Left lung (tissue), 10 donors: Measurements from ENCODE around the gene WWOX. TPM values are rescaled to one million over a fixed set of nuclear protein-coding genes. Genes with fewer than 3 reads are reported as not detected.

Experiments
- ATAC-seq: fragments of 200-7000 bp; cut with Tn5 transposase; one replicate; pipeline ENCODE4 v1.9.1; 2020; ENCODE audit warnings: moderate library complexity
- DNase-seq, 4 donors: peaks; one replicate each; pipeline ENCODE4 v3.0.0-alpha.2; 2013 to 2020
- H3K27ac ChIP-seq, 2 donors: fragments of 200-600 bp; sonication (generic) in 1 of 2; one replicate each; pipeline versions ENCODE4 v1.5.0 to v1.8.0; 2020 to 2021
- H3K27me3 ChIP-seq, 2 donors: fragments of 200-600 bp; sonication (generic) in 1 of 2; one replicate each; pipeline versions ENCODE4 v1.5.0 to v1.8.0; 2020 to 2021
- H3K36me3 ChIP-seq, 2 donors: fragments of 200-600 bp; sonication (generic) in 1 of 2; one replicate each; pipeline versions ENCODE4 v1.5.0 to v1.8.0; 2020 to 2021
- H3K4me1 ChIP-seq, 2 donors: fragments of 200-600 bp; one replicate each; pipeline ENCODE4 v1.8.0; 2021
- H3K4me3 ChIP-seq, 2 donors: fragments of 200-600 bp; sonication (generic) in 1 of 2; one replicate each; pipeline versions ENCODE4 v1.5.0 to v1.8.0; 2020 to 2021; ENCODE audit warnings: mild to moderate bottlenecking in 1 of 2
- H3K9me3 ChIP-seq, 2 donors: fragments of 200-600 bp; sonication (generic) in 1 of 2; one replicate each; pipeline versions ENCODE4 v1.5.0 to v1.8.0; 2020 to 2021
- CTCF ChIP-seq, 2 donors: fragments of 200-600 bp; sonication (generic) in 1 of 2; IDR thresholded peaks; one replicate each; pipeline versions ENCODE4 v1.5.0 to v1.8.0; 2021; ENCODE audit warnings: antibody characterized with exemption in 2 of 2
- intact Hi-C, 2 donors: fragments of 100-400 bp; cut with DNase I; formaldehyde crosslinking; loops; one replicate each; pipeline versions ENCODE4 v1.11.2 to v1.14.2; 2022
- polyA plus RNA-seq, 6 donors: library from polyadenylated mRNA; unstranded; fragments of 120-200 nt; gene quantifications; one replicate each; pipeline ENCODE4 v1.2.1, GENCODE V29; 2013; ENCODE audit not compliant: insufficient read length in 6 of 6
- total RNA-seq, 2 donors: library from RNA; stranded (reverse); fragmentation: NEBNext Ultra II Directional; extraction: Animal tissue kit (Norgen Biotek cat#: 25700); gene quantifications; one replicate each; pipeline ENCODE4 v1.2.1, GENCODE V29; 2021
- donor health status: DM: no; HTN: yes; CAD: no.
- donor health status: DM: no; HTN: no; CAD: no.

Gene WWOX
- total and polyA plus RNA-seq, 8 donors = 17.2 to 40.3 (median 30.8) TPM

GRCh38 chr16:78212674-78213073, 113.2 kb downstream of the WWOX start:
- DNase-seq = no peak
- Histone ChIP-seq H3K27ac (no peak overlapping the region), H3K4me3 (no peak overlapping the region), H3K9me3 (no peaks in the 10 kb centered on the region), H3K27me3 (no peaks in the 10 kb centered on the region), H3K36me3 (no peaks in the 10 kb centered on the region), H3K4me1 (peaks cover 0 to 5% of the 10 kb centered on the region in 2 donors)
- intact Hi-C loops = no loop called here
- ATAC-seq = no peak
- TF ChIP-seq CTCF (IDR thresholded peaks at IDR 0.05) = no peak

DNA sequence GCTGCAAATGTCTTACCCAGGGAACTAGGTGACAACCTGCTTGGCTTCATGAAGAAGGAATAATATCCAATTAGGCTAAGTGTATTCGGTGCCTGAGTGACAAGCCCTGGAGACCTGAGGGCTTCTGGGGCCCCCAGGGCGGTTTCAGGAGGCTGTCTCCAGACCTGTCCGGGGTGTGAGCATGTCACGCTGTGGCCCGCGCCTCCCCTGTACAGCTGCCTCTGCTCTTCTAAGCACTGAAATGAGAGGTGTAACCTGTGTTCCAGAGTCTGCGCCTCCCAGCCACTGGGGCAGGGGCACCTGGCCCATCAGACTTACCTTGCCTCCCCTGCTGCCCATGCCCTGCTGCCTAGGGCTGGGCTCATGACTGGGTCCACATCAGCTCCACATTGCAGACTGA, 114.3 kb downstream of the WWOX start:
- H3K4me1 ChIP-seq = peaks cover 0 to 5% of the 10 kb centered on the region in 2 donors
- no peaks in the 10 kb centered on the region for H3K36me3 ChIP-seq
- no peak for TF ChIP-seq CTCF (IDR thresholded peaks at IDR 0.05)
- DNase-seq (no peak), ATAC-seq (no peak)
- intact Hi-C loops = no loop called here
- no peak overlapping the region for H3K27ac ChIP-seq
- no peaks in the 10 kb centered on the region for H3K9me3 ChIP-seq
- no peak overlapping the region for H3K4me3 ChIP-seq
- H3K27me3 ChIP-seq = no peaks in the 10 kb centered on the region

DNA sequence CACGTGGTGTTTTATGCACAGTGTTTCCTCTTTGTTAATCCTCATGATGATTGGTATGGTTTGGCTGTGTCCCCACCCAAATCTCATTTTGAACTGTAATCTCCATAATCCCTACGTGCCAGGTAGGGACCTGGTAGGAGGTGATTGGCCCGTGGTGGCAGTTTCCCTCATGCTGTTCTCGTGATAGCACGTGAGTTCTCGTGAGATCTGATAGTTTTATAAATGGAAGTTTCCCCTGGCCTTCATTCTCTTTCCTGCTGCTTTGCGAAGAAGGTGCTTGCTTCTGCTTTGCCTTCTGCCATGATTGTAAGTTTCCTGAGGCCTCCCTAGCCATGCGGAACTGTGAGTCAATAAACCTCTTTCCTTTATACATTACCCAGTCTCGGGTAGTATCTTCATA, 115.8 kb downstream of the WWOX start:
- Histone ChIP-seq H3K9me3 (no peaks in the 10 kb centered on the region), H3K4me1 (peaks cover 0 to 4% of the 10 kb centered on the region in 2 donors), H3K27ac (no peak overlapping the region), H3K27me3 (no peaks in the 10 kb centered on the region), H3K36me3 (no peaks in the 10 kb centered on the region), H3K4me3 (no peak overlapping the region)
- ATAC-seq (no peak), DNase-seq (no peak)
- intact Hi-C loops = no loop called here
- no peak for TF ChIP-seq CTCF (IDR thresholded peaks at IDR 0.05)

GRCh38 chr16:78216166-78216745, 116.8 kb downstream of the WWOX start:
- H3K27ac ChIP-seq = no peak overlapping the region
- intact Hi-C loops = no loop called here
- ATAC-seq (no peak), DNase-seq (no peak)
- no peak overlapping the region for H3K4me3 ChIP-seq
- TF ChIP-seq CTCF (IDR thresholded peaks at IDR 0.05) = no peak
- no peaks in the 10 kb centered on the region for H3K27me3 ChIP-seq
- no peaks in the 10 kb centered on the region for H3K4me1 ChIP-seq
- no peaks in the 10 kb centered on the region for H3K36me3 ChIP-seq
- no peaks in the 10 kb centered on the region for H3K9me3 ChIP-seq

DNA sequence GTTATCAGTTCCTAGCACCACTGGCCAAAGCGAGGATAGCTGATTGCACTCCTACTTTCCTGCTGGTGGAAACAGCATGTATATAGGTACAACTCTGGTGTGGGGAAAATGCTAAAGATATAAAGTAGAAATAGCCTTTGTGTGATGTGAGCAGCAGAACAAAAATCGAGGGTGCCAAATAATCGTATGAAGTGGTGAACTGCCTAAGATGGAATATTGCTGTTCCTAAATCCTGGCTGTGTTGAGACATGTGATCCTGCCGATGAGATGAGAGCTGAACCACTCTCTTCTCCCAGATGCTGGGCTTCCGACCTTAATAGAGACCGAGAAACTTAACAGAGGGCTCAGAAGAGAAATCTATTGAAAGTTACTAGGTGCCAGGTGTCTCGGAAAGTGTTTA, 117.8 kb downstream of the WWOX start:
- no peak overlapping the region for H3K27ac ChIP-seq
- no peaks in the 10 kb centered on the region for H3K9me3 ChIP-seq
- no peak for ATAC-seq
- H3K27me3 ChIP-seq = no peaks in the 10 kb centered on the region
- no peak for DNase-seq
- TF ChIP-seq CTCF (IDR thresholded peaks at IDR 0.05) = no peak
- H3K4me3 ChIP-seq = no peak overlapping the region
- H3K36me3 ChIP-seq = no peaks in the 10 kb centered on the region
- no peaks in the 10 kb centered on the region for H3K4me1 ChIP-seq
- intact Hi-C loops = no loop called here
